Mesenchymal stem cell (in vitro differentiated cells and primary cell): ENCODE data around the gene BTBD7.

Experiments
- DNase-seq: peaks from one replicate; pipeline ENCODE4 v3.0.0-alpha.2; 2013
- H2AFZ ChIP-seq: one replicate; pipeline ENCODE4 v1.6.1; 2013; ENCODE audit warnings: low read depth, mild to moderate bottlenecking, control low read depth, inconsistent platforms, low read length, moderate library complexity
- H2AK5ac ChIP-seq: 2 replicates; pipeline ENCODE4 v1.6.1; 2013; ENCODE audit warnings: low read length, moderate library complexity, mild to moderate bottlenecking, inconsistent platforms; ENCODE audit not compliant: severe bottlenecking
- H2BK120ac ChIP-seq: one replicate; pipeline ENCODE4 v1.6.1; 2013; ENCODE audit warnings: low read depth, mild to moderate bottlenecking, inconsistent platforms, low read length, moderate library complexity
- H2BK12ac ChIP-seq, 2 experiments: one replicate each; pipeline ENCODE4 v1.6.1; 2013; ENCODE audit warnings: inconsistent platforms in 2 of 2, low read length in 2 of 2, mild to moderate bottlenecking in 2 of 2, moderate library complexity in 2 of 2, control low read depth in 1 of 2
- H2BK15ac ChIP-seq: one replicate; pipeline ENCODE4 v1.6.1; 2013; ENCODE audit warnings: mild to moderate bottlenecking, low read depth, inconsistent platforms; ENCODE audit not compliant: poor library complexity, severe bottlenecking
- H2BK5ac ChIP-seq: 2 replicates; pipeline ENCODE4 v1.6.1; 2013; ENCODE audit warnings: low read depth, mild to moderate bottlenecking, low read length, control low read depth, inconsistent platforms; ENCODE audit not compliant: poor library complexity, severe bottlenecking
- H3K14ac ChIP-seq, 2 experiments: one replicate each; pipeline ENCODE4 v1.6.1; 2013; ENCODE audit warnings: inconsistent platforms in 2 of 2, low read length in 2 of 2, control low read depth in 1 of 2, mild to moderate bottlenecking in 1 of 2, moderate library complexity in 1 of 2
- H3K18ac ChIP-seq, 2 experiments: one replicate each; pipeline ENCODE4 v1.6.1; 2013; ENCODE audit warnings: inconsistent platforms in 2 of 2, low read length in 2 of 2, control low read depth in 1 of 2, low read depth in 1 of 2, mild to moderate bottlenecking in 1 of 2
- H3K23ac ChIP-seq, 2 experiments: one replicate each; pipeline ENCODE4 v1.6.1; 2013; ENCODE audit warnings: inconsistent platforms in 2 of 2, low read length in 2 of 2, mild to moderate bottlenecking in 2 of 2, moderate library complexity in 2 of 2, control low read depth in 1 of 2
- H3K27ac ChIP-seq: 2 replicates; pipeline ENCODE4 v1.5.1; 2013; ENCODE audit warnings: mild to moderate bottlenecking, moderate library complexity, low read length, control low read depth, inconsistent platforms; ENCODE audit not compliant: poor library complexity, severe bottlenecking
- H3K27me3 ChIP-seq, 2 experiments: 2 replicates each; pipeline versions ENCODE4 v1.6.1 to v1.7.0; 2013; ENCODE audit warnings: low read length in 2 of 2, mild to moderate bottlenecking in 2 of 2, moderate library complexity in 2 of 2, control low read depth in 1 of 2, inconsistent platforms in 1 of 2; ENCODE audit not compliant: control insufficient read depth in 1 of 2, insufficient read depth in 1 of 2
- H3K36me3 ChIP-seq, 2 experiments: 2 replicates each; pipeline versions ENCODE4 v1.6.1 to v1.7.0; 2013; ENCODE audit warnings: low read length in 2 of 2, control low read depth in 1 of 2, inconsistent platforms in 1 of 2, low read depth in 1 of 2, mild to moderate bottlenecking in 1 of 2; ENCODE audit not compliant: insufficient read depth in 2 of 2, control insufficient read depth in 1 of 2
- H3K4ac ChIP-seq, 2 experiments: one replicate each; pipeline ENCODE4 v1.6.1; 2013; ENCODE audit warnings: inconsistent platforms in 2 of 2, low read length in 2 of 2, mild to moderate bottlenecking in 2 of 2, moderate library complexity in 2 of 2, control low read depth in 1 of 2, low read depth in 1 of 2
- H3K4me1 ChIP-seq: 2 replicates; pipeline ENCODE4 v1.6.1; 2013; ENCODE audit warnings: low read depth, low read length, control low read depth; ENCODE audit not compliant: control insufficient read depth, insufficient read depth
- H3K4me2 ChIP-seq: 2 replicates; pipeline ENCODE4 v1.6.1; 2013; ENCODE audit warnings: low read length, mild to moderate bottlenecking, inconsistent platforms; ENCODE audit not compliant: poor library complexity, severe bottlenecking
- H3K4me3 ChIP-seq, 2 experiments: 2 replicates each; pipeline versions ENCODE4 v1.5.1 to v1.7.0; 2013; ENCODE audit warnings: low read length in 2 of 2, mild to moderate bottlenecking in 2 of 2, control low read depth in 1 of 2, low read depth in 1 of 2; ENCODE audit not compliant: insufficient read depth in 1 of 2
- H3K79me1 ChIP-seq: replicated peaks from 2 replicates; pipeline ENCODE4 v1.6.1; 2013; ENCODE audit warnings: mild to moderate bottlenecking, control low read depth, low read length, inconsistent platforms; ENCODE audit not compliant: poor library complexity, severe bottlenecking
- H3K9ac ChIP-seq: 2 replicates; pipeline ENCODE4 v1.7.0; 2013; ENCODE audit warnings: mild to moderate bottlenecking, low read length, moderate library complexity
- H3K9me3 ChIP-seq: 2 replicates; pipeline ENCODE4 v1.7.0; 2013; ENCODE audit warnings: mild to moderate bottlenecking, low read length; ENCODE audit not compliant: control insufficient read depth
- H4K8ac ChIP-seq: one replicate; pipeline ENCODE4 v1.6.1; 2013; ENCODE audit warnings: inconsistent platforms, mild to moderate bottlenecking, low read length, moderate library complexity
- H4K91ac ChIP-seq: one replicate; pipeline ENCODE4 v1.6.1; 2013; ENCODE audit warnings: mild to moderate bottlenecking, low read length, inconsistent platforms
- WGBS: methylation state at CpG from one replicate; pipeline ENCODE4 v1.1.7; 2013; ENCODE audit warnings: mixed read lengths; 5-methylcytosine and 5-hydroxymethylcytosine counted together

The BTBD7 gene

GRCh38 chr14:93305725-93306418 lies 27.0 kb downstream of the BTBD7 start:
- DNase-seq: no peak
- Histone ChIP-seq H3K18ac (no peak overlapping the region), H3K14ac (no peak overlapping the region), H3K23ac (no peak overlapping the region), H2BK5ac (no peak overlapping the region), H4K8ac (no peak overlapping the region), H3K4ac (no peak overlapping the region), H3K79me1 (peaks cover 2% of the 10 kb centered on the region), H3K4me2 (no peak overlapping the region), H3K4me3 (no peak overlapping the region), H4K91ac (no peak overlapping the region), H3K9ac (no peak overlapping the region), H3K36me3 (no peaks in the 10 kb centered on the region), H2AFZ (no peak overlapping the region), H2BK15ac (peak overlapping the region; percentile 80), H3K4me1 (peaks cover 16% of the 10 kb centered on the region), H2AK5ac (peak overlapping the region; percentile 33), H3K27me3 (no peaks in the 10 kb centered on the region), H2BK120ac (no peak overlapping the region), H3K27ac (peak overlapping the region; percentile 6), H3K9me3 (no peaks in the 10 kb centered on the region), H2BK12ac (no peak overlapping the region)
- WGBS: 95% methylated on average over 4 of the region's 6 CpGs

GRCh38 chr14:93304771-93305170 lies 28.1 kb downstream of the BTBD7 start:
- H3K9me3 ChIP-seq: no peaks in the 10 kb centered on the region
- peak; percentile 63 for DNase-seq
- no peak overlapping the region for H3K18ac ChIP-seq
- no peak overlapping the region for H3K14ac ChIP-seq
- H2AK5ac ChIP-seq: no peak overlapping the region
- H3K79me1 ChIP-seq: peaks cover 2% of the 10 kb centered on the region
- no CpG with 5 or more reads among the region's 1 CpG for WGBS
- no peak overlapping the region for H4K8ac ChIP-seq
- H3K4me1 ChIP-seq: peaks cover 16% of the 10 kb centered on the region
- no peaks in the 10 kb centered on the region for H3K27me3 ChIP-seq
- no peak overlapping the region for H2BK5ac ChIP-seq
- H2AFZ ChIP-seq: no peak overlapping the region
- no peak overlapping the region for H3K4ac ChIP-seq
- no peak overlapping the region for H2BK120ac ChIP-seq
- no peak overlapping the region for H3K4me3 ChIP-seq
- peak overlapping the region; percentile 29 for H3K9ac ChIP-seq
- H4K91ac ChIP-seq: no peak overlapping the region
- H2BK12ac ChIP-seq: no peak overlapping the region
- H3K36me3 ChIP-seq: no peaks in the 10 kb centered on the region
- no peak overlapping the region for H3K4me2 ChIP-seq
- H3K23ac ChIP-seq: no peak overlapping the region
- H2BK15ac ChIP-seq: no peak overlapping the region
- peak overlapping the region; percentile 78 for H3K27ac ChIP-seq

GRCh38 chr14:93303659-93304058 lies 29.2 kb downstream of the BTBD7 start:
- no peak for DNase-seq
- Histone ChIP-seq H4K91ac (no peak overlapping the region), H3K23ac (no peak overlapping the region), H2BK120ac (no peak overlapping the region), H3K36me3 (no peaks in the 10 kb centered on the region), H3K79me1 (no peaks in the 10 kb centered on the region), H3K4me3 (no peak overlapping the region), H3K9me3 (no peaks in the 10 kb centered on the region), H2BK5ac (no peak overlapping the region), H3K4ac (no peak overlapping the region), H3K18ac (no peak overlapping the region), H3K27me3 (no peaks in the 10 kb centered on the region), H2AK5ac (peak overlapping the region; percentile 85), H3K27ac (no peak overlapping the region), H3K9ac (no peak overlapping the region), H2AFZ (no peak overlapping the region), H3K4me1 (peaks cover 16% of the 10 kb centered on the region), H4K8ac (no peak overlapping the region), H2BK12ac (no peak overlapping the region), H2BK15ac (no peak overlapping the region), H3K14ac (no peak overlapping the region), H3K4me2 (no peak overlapping the region)
- 71% methylated on average over 3 of the region's 3 CpGs for WGBS

DNA sequence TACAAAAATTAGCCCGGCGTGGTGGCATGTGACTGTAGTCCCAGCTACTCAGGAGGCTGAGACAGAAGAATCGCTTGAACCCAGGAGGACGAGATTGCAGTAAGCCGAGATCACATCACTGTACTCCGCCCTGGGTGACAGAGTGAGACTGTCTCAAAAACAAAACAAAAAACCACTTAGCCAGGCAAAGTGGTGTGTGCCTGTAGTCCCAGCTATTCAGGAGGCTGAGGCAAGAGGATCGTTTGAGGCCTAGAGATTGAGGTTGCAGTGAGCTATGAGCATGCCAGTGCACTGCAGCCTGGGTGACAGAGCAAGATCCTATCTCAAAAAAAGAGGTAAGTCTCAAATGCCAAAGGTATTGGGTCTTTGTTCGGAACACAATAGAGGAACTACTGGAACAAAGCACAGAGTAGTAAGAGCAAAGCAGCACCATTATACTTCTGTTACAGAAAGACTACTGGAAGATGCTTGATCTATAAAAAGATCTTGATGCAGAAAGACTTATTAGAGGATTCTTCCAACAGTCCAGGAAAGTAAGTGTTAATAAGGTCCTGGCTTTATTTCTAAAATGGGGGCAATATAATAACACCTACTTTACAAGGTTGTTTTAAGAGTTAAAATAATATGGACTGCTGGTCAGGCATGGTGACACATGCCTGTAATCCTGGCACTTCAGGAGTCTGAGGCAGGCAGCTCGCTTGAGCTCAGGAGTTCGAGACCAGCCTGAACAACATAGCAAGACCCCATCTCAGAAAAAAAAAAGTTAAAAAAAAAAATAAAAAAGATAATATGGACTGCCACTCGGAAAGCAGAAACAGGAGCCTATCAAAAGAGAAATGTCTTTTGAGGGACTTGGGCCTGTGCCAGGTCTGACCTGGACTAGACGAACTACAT lies 29.9 kb downstream of the BTBD7 start:
- H2BK120ac ChIP-seq: no peak overlapping the region
- H2AK5ac ChIP-seq: peak overlapping the region; percentile 81
- H3K23ac ChIP-seq: no peak overlapping the region
- H2BK12ac ChIP-seq: no peak overlapping the region
- peaks cover 2% of the 10 kb centered on the region for H3K79me1 ChIP-seq
- H3K4ac ChIP-seq: no peak overlapping the region
- H2BK15ac ChIP-seq: no peak overlapping the region
- no peaks in the 10 kb centered on the region for H3K36me3 ChIP-seq
- H3K4me1 ChIP-seq: peaks cover 16% of the 10 kb centered on the region
- no peak overlapping the region for H3K14ac ChIP-seq
- no peak overlapping the region for H2BK5ac ChIP-seq
- no peaks in the 10 kb centered on the region for H3K27me3 ChIP-seq
- over 99% methylated on average over 7 of the region's 12 CpGs for WGBS
- DNase-seq: no peak
- peak overlapping the region; percentile 99 for H3K27ac ChIP-seq
- H4K8ac ChIP-seq: no peak overlapping the region
- H3K18ac ChIP-seq: no peak overlapping the region
- H3K4me2 ChIP-seq: no peak overlapping the region
- H4K91ac ChIP-seq: no peak overlapping the region
- H3K4me3 ChIP-seq: no peak overlapping the region
- H3K9ac ChIP-seq: no peak overlapping the region
- H3K9me3 ChIP-seq: no peaks in the 10 kb centered on the region
- no peak overlapping the region for H2AFZ ChIP-seq
